GM12892 (cell line): ENCODE data around the gene NKAIN1.

Experiments used
- POLR2A ChIP-seq: IDR thresholded peaks from 2 replicates; pipeline ENCODE4 v1.6.1; 2011; ENCODE audit warnings: low read depth, low read length, control low read depth
- POLR2AphosphoS5 ChIP-seq: IDR thresholded peaks from 2 replicates; pipeline ENCODE4 v1.6.1; 2011; ENCODE audit warnings: low read depth, low read length, control low read depth

DNA sequence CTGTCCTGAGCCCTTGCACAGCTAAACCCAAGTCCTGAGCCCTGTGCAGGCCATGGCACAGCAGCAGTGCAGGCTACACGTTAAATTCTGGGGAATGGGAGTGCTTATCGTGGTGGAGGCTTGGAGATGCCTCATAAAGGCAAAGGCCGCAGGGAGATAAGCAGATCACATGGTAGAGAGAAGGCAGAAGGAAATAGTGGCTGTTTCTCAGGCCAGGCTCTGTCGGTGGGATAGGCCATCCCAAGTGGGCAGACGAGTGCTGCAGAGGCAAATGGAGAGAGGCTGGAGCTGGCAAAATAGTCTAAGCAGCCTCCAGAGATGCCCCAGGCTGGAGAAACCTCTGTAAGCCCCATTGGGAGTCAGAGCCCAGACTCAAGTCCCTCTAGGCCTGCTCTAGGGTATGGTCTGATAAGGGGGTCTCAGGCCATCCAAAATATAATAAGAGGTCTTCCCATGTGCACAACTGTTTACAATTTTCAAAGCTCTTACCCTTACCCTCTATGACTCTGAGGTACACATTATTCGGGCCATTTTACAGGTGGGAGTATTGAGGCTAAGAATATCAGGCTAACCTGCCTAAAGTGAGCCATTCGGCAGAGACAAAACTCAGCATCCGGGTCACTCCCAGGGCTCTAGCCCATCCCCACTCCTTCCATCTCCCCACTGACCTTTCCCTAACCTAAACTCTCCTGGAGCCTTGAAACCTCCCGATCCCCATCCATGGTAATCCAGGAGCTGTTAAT is 79.6 kb downstream of the NKAIN1 start:
- TF ChIP-seq POLR2A (no peak), POLR2AphosphoS5 (no peak)
